ENCODE results near the gene COPG1.

The COPG1 gene

GRCh38 chr3:129315223-129315997, 66.0 kb downstream of the COPG1 start:
- DNase-seq: no peak

DNA sequence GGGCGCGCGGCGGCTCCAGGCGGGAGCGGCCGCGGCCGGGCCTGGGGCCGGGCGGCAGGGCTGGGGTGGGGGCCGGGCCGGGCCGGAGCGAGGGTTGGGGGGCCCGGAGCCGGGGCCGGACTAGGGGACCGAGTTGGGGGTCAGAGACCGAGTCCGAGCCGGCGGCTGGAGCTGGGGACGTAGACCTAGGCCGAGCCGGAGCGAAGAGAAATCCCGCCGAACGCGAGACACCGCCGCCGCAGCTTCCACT, 66.5 kb downstream of the COPG1 start:
- DNase-seq: no peak

DNA sequence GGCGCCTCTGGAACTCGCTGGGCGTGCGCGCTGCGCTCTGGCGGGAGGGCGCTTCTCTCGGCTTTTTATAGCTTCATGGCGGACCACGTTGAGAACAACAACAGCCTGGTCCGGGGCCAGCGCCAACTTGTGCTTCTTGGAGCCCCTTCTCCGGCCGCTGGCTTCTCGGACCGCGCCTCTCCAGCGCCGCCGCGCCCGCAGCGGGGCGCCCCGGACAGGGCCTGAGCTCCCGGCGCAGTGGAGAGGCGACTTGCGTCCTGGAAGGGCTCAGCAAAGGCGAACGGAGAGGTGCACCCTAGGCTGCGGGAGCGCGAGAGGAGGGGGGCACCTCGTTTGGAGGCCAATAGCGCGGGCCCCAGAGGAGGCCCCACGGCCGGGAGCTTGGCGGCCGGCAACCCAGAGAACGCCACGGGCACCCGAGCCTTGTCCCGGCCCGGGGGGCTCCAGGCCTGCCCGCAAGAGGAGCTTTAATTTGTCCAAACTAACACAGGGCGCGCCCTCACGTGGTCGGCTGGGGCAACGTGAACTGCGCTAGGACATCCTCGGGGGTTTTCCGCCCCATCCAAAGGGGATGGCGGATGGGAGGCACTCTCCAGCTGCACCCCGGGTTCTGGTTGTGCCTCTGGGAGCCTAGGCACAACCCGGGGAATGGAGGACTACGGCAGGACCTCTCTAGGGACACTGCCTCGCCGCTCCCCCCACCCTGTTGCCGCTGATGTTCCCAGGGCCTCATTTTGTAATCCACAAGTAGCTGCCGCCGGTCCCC, 67.0 kb downstream of the COPG1 start:
- peak; percentile 84 for DNase-seq

- DNase-seq: no peak
These were observed 67.8 kb downstream of the COPG1 start for GRCh38 chr3:129317014-129317771.

GRCh38 chr3:129317848-129318247, 68.4 kb downstream of the COPG1 start:
- DNase-seq: no peak

DNA sequence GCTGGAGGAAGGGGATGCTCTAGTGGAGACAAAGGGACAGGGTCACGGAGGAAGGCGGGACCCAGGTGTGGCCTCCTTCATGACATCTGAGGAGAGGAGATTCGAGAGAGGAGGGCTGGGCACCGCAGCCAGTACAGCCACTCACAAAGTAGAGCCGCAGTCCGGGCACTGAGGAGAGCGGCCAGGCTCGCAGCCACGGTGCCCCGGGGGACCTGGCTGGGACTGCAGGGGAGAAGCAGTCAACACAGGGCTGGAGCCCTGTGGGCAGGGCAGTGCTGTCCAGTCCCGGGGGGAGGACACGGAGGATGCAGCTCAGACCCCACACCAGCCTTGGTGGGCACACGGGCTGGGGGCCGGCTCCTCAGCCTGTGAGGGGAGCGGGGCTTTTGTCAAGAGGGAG, 69.5 kb downstream of the COPG1 start:
- DNase-seq: no peak

DNA sequence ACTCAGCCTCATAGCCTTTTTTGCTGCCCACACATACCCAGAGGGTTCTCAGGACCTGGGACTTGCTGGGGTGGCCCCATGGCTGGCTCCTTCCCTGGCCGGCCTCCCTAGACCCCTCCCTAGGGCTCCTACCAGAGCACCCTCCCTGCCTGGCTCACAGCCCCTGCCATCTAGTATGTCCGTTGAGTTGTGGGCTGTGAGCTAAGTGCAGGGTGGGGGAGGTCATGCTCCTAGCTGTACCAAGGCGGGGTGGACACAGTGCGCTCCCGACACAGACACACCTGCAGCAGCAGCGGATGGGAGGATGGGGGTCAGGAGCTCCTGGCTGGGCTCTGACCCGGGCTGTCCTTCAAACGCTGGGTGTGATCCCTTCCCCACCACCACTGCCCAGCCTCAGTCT, 70.9 kb downstream of the COPG1 start:
- no peak for DNase-seq

DNA sequence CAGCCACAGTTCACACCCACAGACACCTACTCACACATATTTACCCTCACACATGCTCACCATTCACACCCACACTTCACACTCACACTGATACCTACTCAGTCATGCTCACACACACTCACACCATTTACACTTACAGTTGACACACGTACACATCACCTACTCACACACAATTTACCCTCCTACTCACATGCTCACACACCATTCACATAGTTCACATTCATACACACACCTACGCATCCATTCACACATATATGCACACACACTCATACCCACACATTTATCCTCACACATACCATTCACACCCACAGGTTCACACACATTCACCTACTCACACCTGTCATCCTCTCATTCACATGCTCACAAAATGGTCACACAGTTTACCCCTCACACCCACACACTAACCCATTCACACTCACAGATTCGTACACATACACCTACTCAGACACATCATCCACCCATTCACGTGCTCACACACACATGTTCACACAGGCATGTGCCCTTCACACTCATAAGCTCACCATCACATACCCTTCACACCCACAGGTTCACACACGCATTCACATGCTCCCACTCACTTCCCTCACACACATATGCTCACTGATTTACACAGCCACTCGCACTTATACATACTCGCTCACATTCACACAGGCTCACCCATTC, 71.5 kb downstream of the COPG1 start:
- no peak for DNase-seq

- DNase-seq: no peak
These were observed 72.5 kb downstream of the COPG1 start for GRCh38 chr3:129321887-129322286.

DNA sequence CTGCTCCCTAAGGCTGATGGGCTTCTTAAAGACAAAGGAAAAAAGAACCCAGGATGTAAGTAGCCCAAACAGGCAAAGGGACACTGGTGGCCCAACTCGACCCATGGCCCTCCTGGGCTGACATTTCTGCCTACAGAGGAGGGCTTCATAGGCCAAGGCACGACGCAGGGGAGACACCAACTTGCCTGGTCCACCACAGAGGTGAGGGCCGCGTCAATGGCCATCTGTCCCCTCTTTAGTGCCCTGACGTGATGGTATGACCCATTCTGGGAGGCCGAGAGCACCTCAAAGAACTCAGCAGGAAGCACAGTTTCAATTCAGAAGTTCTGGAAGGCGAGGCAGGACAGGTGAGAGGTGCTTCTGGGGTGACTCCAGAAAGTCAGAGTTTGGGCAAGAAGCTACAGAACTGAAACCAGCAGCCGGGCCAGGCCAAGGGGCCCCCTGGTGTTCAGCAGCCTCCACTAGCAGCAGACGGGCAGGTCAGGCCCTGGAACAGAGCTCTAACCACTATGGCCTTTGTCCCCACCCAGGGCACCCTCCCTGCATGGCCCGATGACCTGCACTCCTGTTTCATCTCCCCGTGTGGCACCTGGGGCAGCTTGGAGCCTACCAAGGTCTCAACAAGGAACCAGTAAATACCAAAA, 74.4 kb downstream of the COPG1 start:
- DNase-seq: no peak

DNA sequence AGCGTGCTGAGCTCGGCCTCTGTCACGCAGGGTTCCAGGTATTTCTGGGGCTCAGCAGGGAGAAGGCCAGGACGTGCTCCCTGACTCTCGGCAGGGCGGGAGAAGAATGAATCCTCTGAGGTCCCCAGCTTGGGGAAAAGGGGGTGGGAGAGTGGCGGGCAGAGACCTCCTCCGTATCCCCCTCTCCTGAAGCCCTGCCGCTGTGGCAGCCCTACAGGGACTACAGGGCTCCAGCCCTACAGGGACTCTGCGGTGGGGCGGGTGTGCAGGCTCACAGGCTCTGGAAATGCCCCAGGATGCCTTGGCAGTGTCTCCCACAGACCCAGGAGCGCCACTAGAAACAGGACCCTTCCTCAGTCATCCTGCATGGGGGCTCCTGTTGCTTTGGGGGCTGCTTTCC, 75.4 kb downstream of the COPG1 start:
- DNase-seq: no peak

- no peak for DNase-seq
These were observed 76.0 kb downstream of the COPG1 start for GRCh38 chr3:129325383-129325782.

DNA sequence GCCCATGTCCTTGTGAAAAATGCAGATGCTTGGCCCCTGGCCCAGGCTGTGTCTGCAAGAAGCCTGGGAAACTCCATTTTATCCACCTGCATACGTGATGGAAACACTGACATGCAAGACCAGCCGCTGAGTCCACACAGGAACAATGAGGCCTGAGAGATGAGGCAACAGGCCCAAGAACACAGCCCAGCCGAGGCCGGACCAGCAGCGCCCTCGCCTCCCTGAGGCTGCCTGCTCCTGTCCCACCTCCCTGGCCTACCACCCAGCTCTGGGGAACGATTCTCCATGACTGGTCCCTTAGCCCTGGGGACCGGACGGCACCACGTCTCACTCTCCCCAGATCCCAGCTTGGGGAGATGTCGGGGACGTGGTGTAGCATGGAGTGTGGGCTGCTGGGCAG, 76.7 kb downstream of the COPG1 start:
- DNase-seq: no peak

DNA sequence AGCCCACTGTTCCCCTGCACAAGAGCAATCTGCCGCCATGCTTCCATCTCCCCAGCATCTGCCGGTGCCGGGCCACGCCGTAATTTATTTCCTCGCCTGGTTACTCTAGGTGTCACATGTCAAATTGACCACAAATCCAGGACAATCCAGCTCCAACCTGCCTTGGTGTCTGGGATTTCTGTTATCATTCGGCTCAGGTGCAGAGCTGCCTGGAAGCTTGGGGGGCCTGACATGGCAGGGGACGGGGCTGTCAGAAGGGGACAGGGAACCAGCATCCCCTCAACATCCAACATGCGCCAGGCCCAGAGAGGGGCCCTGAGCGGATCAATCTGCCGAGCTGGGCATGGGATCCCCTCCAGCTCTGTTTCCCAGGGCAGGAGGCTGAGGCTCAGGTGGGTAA, 77.2 kb downstream of the COPG1 start:
- DNase-seq: no peak
